HepG2 (cell line): Measurements from ENCODE around the gene RAP1GAP2. TPM values are rescaled to one million over a fixed set of nuclear protein-coding genes. Genes with fewer than 3 reads are reported as not detected.

Experiments
- ATAC-seq: fragments of 200-7000 bp; cut with Tn5 transposase; 3 replicates; pipeline ENCODE4 v1.9.1; 2020; ENCODE audit warnings: mild to moderate bottlenecking, moderate library complexity
- BruUV-seq: library from RNA; stranded (reverse); fragments of 400-500 nt; replicated peaks from 2 replicates; lab custom pipeline; 2021; lab: Mats Ljungman, UMichigan
- CTCF ChIA-PET: fragments of 300-600 bp; formaldehyde crosslinking; extraction: SDS; loops from one replicate; lab custom pipeline; 2021; ENCODE audit warnings: low total read pairs, inconsistent platforms, low intra/inter-chr PET ratio; lab: Yijun Ruan, JAX
- POLR2A ChIA-PET: fragments of 350-600 bp; sonication (Branson Sonifier 250); formaldehyde crosslinking; loops from one replicate; lab custom pipeline; 2020; ENCODE audit warnings: antibody characterized with exemption, inconsistent platforms; lab: Yijun Ruan, JAX
- DNase-seq: peaks from one replicate; pipeline ENCODE4 v3.0.0-alpha.2; 2015; ENCODE audit warnings: low spot score
- FAIRE-seq: peaks from 3 replicates; lab custom pipeline; 2011; peaks lifted over from hg19 to GRCh38; lab: Jason Lieb, UNC
- H2AFZ ChIP-seq: one replicate; pipeline ENCODE4 v1.6.1; 2011; ENCODE audit warnings: low read length, inconsistent platforms
- H3K27ac ChIP-seq: fragments of 300-600 bp; 3 replicates; pipeline ENCODE4 v1.8.0; 2011; ENCODE audit warnings: mixed run types, mild to moderate bottlenecking, mixed read lengths, low read length, inconsistent platforms; ENCODE audit not compliant: insufficient read depth; ENCODE audit errors: extremely low read length
- H3K27me3 ChIP-seq, 2 experiments: fragments of 200-600 bp in 1 of 2; 2 replicates in 1 of 2; 3 replicates in 1 of 2; pipeline versions ENCODE4 v1.6.0 to v1.8.0; 2011; ENCODE audit warnings: low read length in 2 of 2, mild to moderate bottlenecking in 2 of 2, moderate library complexity in 2 of 2, inconsistent platforms in 1 of 2; ENCODE audit not compliant: insufficient read depth in 2 of 2, control insufficient read depth in 1 of 2
- H3K36me3 ChIP-seq, 2 experiments: fragments of 200-600 bp in 1 of 2; replicated peaks in 1 of 2; 2 replicates in 1 of 2; 3 replicates in 1 of 2; pipeline versions ENCODE4 v1.5.1 to v1.8.0; 2011; ENCODE audit warnings: low read length in 2 of 2, inconsistent platforms in 1 of 2; ENCODE audit not compliant: insufficient read depth in 2 of 2, control insufficient read depth in 1 of 2
- H3K4me1 ChIP-seq: 2 replicates; pipeline ENCODE4 v1.5.1; 2012; ENCODE audit warnings: low read length, inconsistent platforms; ENCODE audit not compliant: insufficient read depth
- H3K4me2 ChIP-seq: 2 replicates; pipeline ENCODE4 v1.6.0; 2011; ENCODE audit warnings: low read depth, low read length, inconsistent platforms
- H3K4me3 ChIP-seq, 3 experiments: fragments of 200-600 bp in 1 of 3; sonication (generic), shearing (Covaris generic) in 1 of 3; replicated peaks in 1 of 3; 2 replicates each; pipeline ENCODE4 v1.5.1; 2011 to 2016; ENCODE audit warnings: low read length in 3 of 3, inconsistent platforms in 2 of 3, low read depth in 2 of 3, mild to moderate bottlenecking in 2 of 3, control low read depth in 1 of 3, mixed read lengths in 1 of 3; ENCODE audit not compliant: insufficient read depth in 1 of 3
- H3K79me2 ChIP-seq: one replicate; pipeline ENCODE4 v1.6.1; 2011; ENCODE audit warnings: low read length, inconsistent platforms; ENCODE audit not compliant: insufficient read depth
- H3K9ac ChIP-seq: 2 replicates; pipeline ENCODE4 v1.6.0; 2011; ENCODE audit warnings: mild to moderate bottlenecking, low read depth, low read length, inconsistent platforms; ENCODE audit not compliant: insufficient read depth
- H3K9me3 ChIP-seq: 2 replicates; pipeline ENCODE4 v1.5.1; 2012; ENCODE audit warnings: mild to moderate bottlenecking, low read length
- H4K20me1 ChIP-seq: 2 replicates; pipeline ENCODE4 v1.6.0; 2011; ENCODE audit warnings: inconsistent platforms, mild to moderate bottlenecking, low read length, moderate library complexity; ENCODE audit not compliant: insufficient read depth
- GATAD2A ChIP-seq: IDR thresholded peaks from 2 replicates; pipeline ENCODE4 v1.6.1; 2016
- PAX8 ChIP-seq: sonication (generic); formaldehyde crosslinking; IDR thresholded peaks from 2 replicates; pipeline ENCODE4 v1.8.0; 2022; ENCODE audit warnings: mild to moderate bottlenecking, missing genetic modification reagents, borderline replicate concordance
- WGBS: methylation state at CpG from one replicate; pipeline ENCODE4 v1.1.6; 2017; ENCODE audit warnings: low lambda C conversion rate; 5-methylcytosine and 5-hydroxymethylcytosine counted together
- in situ Hi-C: cut with HindIII; loops from 2 replicates; pipeline ENCODE4 v1.10.0; 2017; ENCODE audit warnings: low pct_unique_long_range_greater_than_20kb; ENCODE audit not compliant: extremely low pct_ligation_motif_present
- intact Hi-C: fragments of 100-400 bp; cut with micrococcal nuclease; formaldehyde crosslinking; loops from one replicate; pipeline ENCODE4 v1.10.0; 2022; ENCODE audit not compliant: unreplicated experiment
- polyA plus RNA-seq, 8 experiments: library from polyadenylated mRNA; depleted of rRNA in 3 of 8; stranded (reverse) in 7 of 8; unstranded in 1 of 8; fragments of >200 nt; fragmentation: Illumina TruSeq in 4 of 8; extraction: Trizol in 4 of 8; gene quantifications; 2 replicates each; pipeline versions ENCODE4 v1.2.1 to v1.2.3, GENCODE V29; 2011 to 2016; ENCODE audit warnings: low read depth in 4 of 8, missing spikeins in 1 of 8, mixed read lengths in 1 of 8; ENCODE audit not compliant: insufficient read depth in 1 of 8
- total RNA-seq, 5 experiments: library from RNA; depleted of rRNA; stranded (reverse); fragments of >200 nt; fragmentation: Illumina TruSeq; extraction: Trizol; gene quantifications; 2 replicates each; pipeline ENCODE4 v1.2.3, GENCODE V29; 2016; ENCODE audit warnings: low read depth in 1 of 5
- TF ChIP-seq, protein P1 (sequence below): sonication (generic); formaldehyde crosslinking; IDR thresholded peaks from 2 replicates; pipeline ENCODE4 v1.4.0; 2020; ENCODE audit warnings: mild to moderate bottlenecking, missing genetic modification reagents
- TF ChIP-seq, protein P2 (sequence below): sonication (generic); formaldehyde crosslinking; IDR thresholded peaks from 2 replicates; pipeline ENCODE4 v1.8.0; 2022; ENCODE audit warnings: missing genetic modification reagents, mild to moderate bottlenecking, inconsistent platforms, borderline replicate concordance
- TF ChIP-seq, protein P3 (sequence below), 2 experiments: sonication (generic) in 1 of 2; formaldehyde crosslinking in 1 of 2; IDR thresholded peaks; 2 replicates each; pipeline versions ENCODE4 v1.4.0 to v1.6.1; 2018 to 2020; ENCODE audit warnings: missing genetic modification reagents in 2 of 2, borderline replicate concordance in 1 of 2, low read depth in 1 of 2, mild to moderate bottlenecking in 1 of 2, missing biosample characterization in 1 of 2
- TF ChIP-seq, protein P4 (sequence below): sonication (generic); formaldehyde crosslinking; IDR thresholded peaks from 2 replicates; pipeline ENCODE4 v1.4.0; 2020; ENCODE audit warnings: mild to moderate bottlenecking, missing genetic modification reagents

The RAP1GAP2 gene
- total and polyA plus RNA-seq, 2 of the 13 experiments (the other 11 are each of a cell fraction or from before 2014, with no cell fraction given), result 10.9 to 12.0 TPM

DNA sequence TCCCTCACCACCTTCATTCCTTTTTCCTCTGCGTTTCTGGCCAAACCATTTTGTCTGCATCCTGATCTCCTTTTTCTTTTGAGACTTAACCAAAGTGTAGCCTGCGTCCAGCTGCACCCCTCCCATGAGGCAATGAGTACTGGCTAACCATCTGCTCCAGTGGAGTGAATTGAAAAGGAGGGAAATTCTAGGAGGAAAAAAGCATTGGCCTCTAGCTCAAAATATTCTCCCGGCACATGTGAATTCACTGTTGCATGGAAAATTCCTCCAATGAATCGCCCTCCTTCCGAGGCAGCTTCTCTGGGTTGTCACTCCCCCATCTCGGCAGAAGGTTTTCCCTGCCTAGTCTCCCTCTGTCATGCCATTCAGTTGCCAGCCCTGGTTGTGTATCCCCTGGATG, 5.6 kb downstream of the RAP1GAP2 start:
- 64% methylated on average over 6 of the region's 6 CpGs for WGBS
- FAIRE-seq, result no peak
- no peaks in the 10 kb centered on the region for H4K20me1 ChIP-seq

More for the DNA sequence above, 5.6 kb downstream of the RAP1GAP2 start:
- ATAC-seq, result no peak
- in situ Hi-C loops (no loop called here), intact Hi-C loops (no loop called here)
- H3K4me3 ChIP-seq, result no peak overlapping the region
- H3K79me2 ChIP-seq, result no peaks in the 10 kb centered on the region
- no peak overlapping the region for H3K27ac ChIP-seq
- no peak overlapping the region for H2AFZ ChIP-seq
- H3K4me1 ChIP-seq, result no peaks in the 10 kb centered on the region
- no TSS peak for BruUV-seq
- no peak overlapping the region for H3K9ac ChIP-seq
- no peaks in the 10 kb centered on the region for H3K9me3 ChIP-seq
- ChIA-PET POLR2A (no interaction called here), CTCF (no interaction called here)
- H3K36me3 ChIP-seq, result no peaks in the 10 kb centered on the region
- no peak for DNase-seq
- TF ChIP-seq PAX8 (CRISPR knock-in tag) (no peak), GATAD2A (CRISPR knock-in tag) (no peak)
- TF ChIP-seq, protein P1, sequence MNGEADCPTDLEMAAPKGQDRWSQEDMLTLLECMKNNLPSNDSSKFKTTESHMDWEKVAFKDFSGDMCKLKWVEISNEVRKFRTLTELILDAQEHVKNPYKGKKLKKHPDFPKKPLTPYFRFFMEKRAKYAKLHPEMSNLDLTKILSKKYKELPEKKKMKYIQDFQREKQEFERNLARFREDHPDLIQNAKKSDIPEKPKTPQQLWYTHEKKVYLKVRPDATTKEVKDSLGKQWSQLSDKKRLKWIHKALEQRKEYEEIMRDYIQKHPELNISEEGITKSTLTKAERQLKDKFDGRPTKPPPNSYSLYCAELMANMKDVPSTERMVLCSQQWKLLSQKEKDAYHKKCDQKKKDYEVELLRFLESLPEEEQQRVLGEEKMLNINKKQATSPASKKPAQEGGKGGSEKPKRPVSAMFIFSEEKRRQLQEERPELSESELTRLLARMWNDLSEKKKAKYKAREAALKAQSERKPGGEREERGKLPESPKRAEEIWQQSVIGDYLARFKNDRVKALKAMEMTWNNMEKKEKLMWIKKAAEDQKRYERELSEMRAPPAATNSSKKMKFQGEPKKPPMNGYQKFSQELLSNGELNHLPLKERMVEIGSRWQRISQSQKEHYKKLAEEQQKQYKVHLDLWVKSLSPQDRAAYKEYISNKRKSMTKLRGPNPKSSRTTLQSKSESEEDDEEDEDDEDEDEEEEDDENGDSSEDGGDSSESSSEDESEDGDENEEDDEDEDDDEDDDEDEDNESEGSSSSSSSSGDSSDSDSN (CRISPR knock-in tag), result no peak
- TF ChIP-seq, protein P2, sequence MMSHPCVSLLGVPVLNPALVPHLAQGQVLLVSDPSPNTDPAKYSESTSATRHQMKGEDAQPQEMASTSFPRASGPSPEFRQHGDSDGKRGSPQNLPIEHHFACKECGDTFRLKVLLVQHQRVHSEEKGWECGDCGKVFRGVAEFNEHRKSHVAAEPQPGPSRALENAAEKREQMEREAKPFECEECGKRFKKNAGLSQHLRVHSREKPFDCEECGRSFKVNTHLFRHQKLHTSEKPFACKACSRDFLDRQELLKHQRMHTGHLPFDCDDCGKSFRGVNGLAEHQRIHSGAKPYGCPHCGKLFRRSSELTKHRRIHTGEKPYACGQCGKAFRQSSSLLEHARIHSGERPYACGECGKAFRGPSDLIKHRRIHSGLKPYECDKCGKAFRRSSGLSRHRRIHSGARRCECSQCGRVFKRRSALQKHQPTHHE (CRISPR knock-in tag), result no peak
- TF ChIP-seq, protein P3, sequence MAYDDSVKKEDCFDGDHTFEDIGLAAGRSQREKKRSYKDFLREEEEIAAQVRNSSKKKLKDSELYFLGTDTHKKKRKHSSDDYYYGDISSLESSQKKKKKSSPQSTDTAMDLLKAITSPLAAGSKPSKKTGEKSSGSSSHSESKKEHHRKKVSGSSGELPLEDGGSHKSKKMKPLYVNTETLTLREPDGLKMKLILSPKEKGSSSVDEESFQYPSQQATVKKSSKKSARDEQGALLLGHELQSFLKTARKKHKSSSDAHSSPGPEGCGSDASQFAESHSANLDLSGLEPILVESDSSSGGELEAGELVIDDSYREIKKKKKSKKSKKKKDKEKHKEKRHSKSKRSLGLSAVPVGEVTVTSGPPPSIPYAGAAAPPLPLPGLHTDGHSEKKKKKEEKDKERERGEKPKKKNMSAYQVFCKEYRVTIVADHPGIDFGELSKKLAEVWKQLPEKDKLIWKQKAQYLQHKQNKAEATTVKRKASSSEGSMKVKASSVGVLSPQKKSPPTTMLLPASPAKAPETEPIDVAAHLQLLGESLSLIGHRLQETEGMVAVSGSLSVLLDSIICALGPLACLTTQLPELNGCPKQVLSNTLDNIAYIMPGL (CRISPR knock-in tag; IDR thresholded peaks at IDR 0.05; ENCODE audit: borderline replicate concordance in 1 of 2, low read depth in 1 of 2), result no peak
- TF ChIP-seq, protein P4, sequence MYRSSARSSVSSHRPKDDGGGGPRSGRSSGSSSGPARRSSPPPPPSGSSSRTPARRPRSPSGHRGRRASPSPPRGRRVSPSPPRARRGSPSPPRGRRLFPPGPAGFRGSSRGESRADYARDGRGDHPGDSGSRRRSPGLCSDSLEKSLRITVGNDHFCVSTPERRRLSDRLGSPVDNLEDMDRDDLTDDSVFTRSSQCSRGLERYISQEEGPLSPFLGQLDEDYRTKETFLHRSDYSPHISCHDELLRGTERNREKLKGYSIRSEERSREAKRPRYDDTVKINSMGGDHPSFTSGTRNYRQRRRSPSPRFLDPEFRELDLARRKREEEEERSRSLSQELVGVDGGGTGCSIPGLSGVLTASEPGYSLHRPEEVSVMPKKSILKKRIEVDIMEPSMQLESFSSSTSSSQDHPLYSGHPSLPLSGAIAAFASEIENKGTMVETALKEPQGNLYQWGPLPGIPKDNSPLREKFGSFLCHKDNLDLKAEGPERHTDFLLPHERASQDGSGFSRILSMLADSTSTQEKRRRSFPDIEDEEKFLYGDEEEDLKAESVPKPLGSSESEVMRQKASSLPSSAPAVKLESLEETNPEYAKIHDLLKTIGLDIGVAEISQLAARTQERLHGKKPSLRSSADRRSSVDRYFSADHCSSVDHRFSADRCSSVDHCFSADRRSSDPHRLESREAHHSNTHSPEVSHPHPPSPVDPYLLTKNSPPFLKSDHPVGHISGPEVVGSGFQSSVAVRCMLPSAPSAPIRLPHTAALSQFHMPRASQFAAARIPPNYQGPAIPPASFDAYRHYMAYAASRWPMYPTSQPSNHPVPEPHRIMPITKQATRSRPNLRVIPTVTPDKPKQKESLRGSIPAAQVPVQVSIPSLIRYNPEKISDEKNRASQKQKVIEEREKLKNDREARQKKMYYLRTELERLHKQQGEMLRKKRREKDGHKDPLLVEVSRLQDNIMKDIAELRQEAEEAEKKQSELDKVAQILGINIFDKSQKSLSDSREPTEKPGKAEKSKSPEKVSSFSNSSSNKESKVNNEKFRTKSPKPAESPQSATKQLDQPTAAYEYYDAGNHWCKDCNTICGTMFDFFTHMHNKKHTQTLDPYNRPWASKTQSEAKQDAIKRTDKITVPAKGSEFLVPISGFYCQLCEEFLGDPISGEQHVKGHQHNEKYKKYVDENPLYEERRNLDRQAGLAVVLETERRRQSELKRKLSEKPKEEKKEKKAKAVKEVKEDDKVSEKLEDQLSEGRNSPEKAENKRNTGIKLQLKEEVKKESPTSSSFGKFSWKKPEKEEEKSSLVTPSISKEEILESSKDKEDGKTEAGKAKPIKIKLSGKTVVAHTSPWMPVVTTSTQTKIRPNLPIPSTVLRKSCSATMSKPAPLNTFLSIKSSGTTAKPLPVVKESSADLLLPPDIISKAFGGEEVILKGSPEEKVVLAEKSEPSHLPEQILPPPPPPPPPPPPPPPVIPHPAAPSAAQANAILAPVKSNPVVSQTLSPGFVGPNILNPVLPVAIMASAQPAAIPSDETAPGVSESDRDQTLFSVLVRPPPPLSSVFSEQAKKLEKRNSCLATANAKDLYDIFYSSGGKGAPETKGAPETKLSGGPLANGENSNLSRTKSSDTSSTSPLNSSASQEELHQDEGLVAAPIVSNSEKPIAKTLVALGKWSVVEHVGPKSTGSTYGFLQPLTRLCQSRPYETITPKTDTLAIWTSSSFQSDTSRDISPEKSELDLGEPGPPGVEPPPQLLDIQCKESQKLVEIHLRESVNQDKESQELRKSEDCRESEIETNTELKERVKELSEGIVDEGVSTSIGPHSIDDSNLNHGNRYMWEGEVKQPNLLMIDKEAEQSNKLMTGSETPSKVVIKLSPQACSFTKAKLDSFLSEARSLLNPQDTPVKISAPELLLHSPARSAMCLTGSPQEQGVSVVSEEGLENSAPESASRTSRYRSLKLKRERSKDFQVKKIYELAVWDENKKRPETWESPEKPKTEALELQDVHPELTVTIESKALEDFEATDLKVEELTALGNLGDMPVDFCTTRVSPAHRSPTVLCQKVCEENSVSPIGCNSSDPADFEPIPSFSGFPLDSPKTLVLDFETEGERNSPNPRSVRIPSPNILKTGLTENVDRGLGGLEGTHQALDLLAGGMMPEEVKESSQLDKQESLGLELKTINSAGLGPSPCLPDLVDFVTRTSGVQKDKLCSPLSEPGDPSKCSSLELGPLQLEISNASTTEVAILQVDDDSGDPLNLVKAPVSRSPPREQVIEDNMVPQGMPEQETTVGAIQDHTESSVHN (CRISPR knock-in tag), result no peak
- peaks cover 3 to 6% of the 10 kb centered on the region in 2 experiments; a peak in 1 of 5 replicates for H3K27me3 ChIP-seq
- H3K4me2 ChIP-seq, result no peak overlapping the region
